BE2C (cell line): ENCODE results near the gene KDF1.

ENCODE experiments used
- DNase-seq: peaks from one replicate; pipeline ENCODE4 v3.0.0-alpha.2; 2020
- H3K27me3 ChIP-seq: fragments of 250-450 bp; sonication (Bioruptor Pico); 2 replicates; pipeline ENCODE4 v1.5.1; 2020; ENCODE audit warnings: mild to moderate bottlenecking
- H3K36me3 ChIP-seq: fragments of 250-450 bp; sonication (Bioruptor Pico); 2 replicates; pipeline ENCODE4 v1.5.1; 2020; ENCODE audit warnings: mild to moderate bottlenecking
- H3K4me1 ChIP-seq: fragments of 250-450 bp; sonication (Bioruptor Pico); 2 replicates; pipeline ENCODE4 v1.5.1; 2020
- H3K4me3 ChIP-seq: 2 replicates; pipeline ENCODE4 v1.5.1; 2011; ENCODE audit warnings: low read depth, low read length
- H3K9me3 ChIP-seq: fragments of 250-450 bp; sonication (Bioruptor Pico); 2 replicates; pipeline ENCODE4 v1.5.1; 2020
- TF ChIP-seq, protein P1 (sequence below): IDR thresholded peaks from 2 replicates; pipeline ENCODE4 v1.5.1; 2012; ENCODE audit warnings: mild to moderate bottlenecking, low read depth, low read length

Gene KDF1

DNA sequence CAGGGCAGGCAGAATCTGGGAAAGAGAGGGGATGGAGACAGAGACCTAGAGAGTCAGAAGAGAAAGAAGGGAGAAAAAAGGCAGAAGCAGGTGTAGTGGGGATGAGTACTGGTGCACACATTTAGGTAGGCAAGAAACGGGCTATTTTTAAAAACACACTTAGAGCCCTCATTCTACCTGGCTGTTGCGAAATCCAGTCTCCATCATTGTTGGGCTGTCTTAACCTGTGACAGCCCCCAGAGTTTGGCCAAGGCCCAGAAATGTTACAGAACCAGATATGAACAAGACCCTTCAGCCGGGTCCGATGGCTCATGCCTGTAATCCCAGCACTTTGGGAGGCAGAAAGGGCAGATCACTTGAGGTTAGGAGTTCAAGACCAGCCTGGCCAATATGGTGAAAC, 12.6 kb upstream of the KDF1 start:
- no peaks in the 10 kb centered on the region for H3K9me3 ChIP-seq
- no peak for DNase-seq
- H3K36me3 ChIP-seq, result no peaks in the 10 kb centered on the region
- TF ChIP-seq, protein P1, sequence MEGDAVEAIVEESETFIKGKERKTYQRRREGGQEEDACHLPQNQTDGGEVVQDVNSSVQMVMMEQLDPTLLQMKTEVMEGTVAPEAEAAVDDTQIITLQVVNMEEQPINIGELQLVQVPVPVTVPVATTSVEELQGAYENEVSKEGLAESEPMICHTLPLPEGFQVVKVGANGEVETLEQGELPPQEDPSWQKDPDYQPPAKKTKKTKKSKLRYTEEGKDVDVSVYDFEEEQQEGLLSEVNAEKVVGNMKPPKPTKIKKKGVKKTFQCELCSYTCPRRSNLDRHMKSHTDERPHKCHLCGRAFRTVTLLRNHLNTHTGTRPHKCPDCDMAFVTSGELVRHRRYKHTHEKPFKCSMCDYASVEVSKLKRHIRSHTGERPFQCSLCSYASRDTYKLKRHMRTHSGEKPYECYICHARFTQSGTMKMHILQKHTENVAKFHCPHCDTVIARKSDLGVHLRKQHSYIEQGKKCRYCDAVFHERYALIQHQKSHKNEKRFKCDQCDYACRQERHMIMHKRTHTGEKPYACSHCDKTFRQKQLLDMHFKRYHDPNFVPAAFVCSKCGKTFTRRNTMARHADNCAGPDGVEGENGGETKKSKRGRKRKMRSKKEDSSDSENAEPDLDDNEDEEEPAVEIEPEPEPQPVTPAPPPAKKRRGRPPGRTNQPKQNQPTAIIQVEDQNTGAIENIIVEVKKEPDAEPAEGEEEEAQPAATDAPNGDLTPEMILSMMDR, result no peak
- no peaks in the 10 kb centered on the region for H3K4me1 ChIP-seq
- no peaks in the 10 kb centered on the region for H3K27me3 ChIP-seq
- H3K4me3 ChIP-seq, result no peak overlapping the region

DNA sequence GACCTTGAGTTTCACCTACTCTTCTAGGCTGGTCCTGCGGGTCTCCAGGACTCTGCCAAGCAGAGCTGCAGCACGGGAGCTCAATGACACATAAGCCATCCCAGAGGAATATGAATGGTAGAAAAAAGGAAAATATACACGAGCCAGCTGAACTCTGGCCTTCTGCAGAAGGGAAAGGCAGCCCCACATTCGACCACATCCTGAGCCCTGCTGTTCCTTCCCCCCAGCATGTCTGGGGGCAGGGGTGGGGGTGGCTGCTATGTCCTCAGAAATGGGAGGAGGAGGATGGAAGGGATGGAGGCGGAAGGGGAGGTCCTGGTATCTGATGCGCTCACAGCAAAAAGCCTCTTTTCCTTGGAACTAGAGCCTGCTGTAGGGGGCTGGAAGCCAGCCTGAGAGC, 12.1 kb upstream of the KDF1 start:
- DNase-seq, result no peak
- TF ChIP-seq, protein P1, result no peak
- no peaks in the 10 kb centered on the region for H3K4me1 ChIP-seq
- no peaks in the 10 kb centered on the region for H3K27me3 ChIP-seq
- H3K36me3 ChIP-seq, result no peaks in the 10 kb centered on the region
- no peak overlapping the region for H3K4me3 ChIP-seq
- no peaks in the 10 kb centered on the region for H3K9me3 ChIP-seq

DNA sequence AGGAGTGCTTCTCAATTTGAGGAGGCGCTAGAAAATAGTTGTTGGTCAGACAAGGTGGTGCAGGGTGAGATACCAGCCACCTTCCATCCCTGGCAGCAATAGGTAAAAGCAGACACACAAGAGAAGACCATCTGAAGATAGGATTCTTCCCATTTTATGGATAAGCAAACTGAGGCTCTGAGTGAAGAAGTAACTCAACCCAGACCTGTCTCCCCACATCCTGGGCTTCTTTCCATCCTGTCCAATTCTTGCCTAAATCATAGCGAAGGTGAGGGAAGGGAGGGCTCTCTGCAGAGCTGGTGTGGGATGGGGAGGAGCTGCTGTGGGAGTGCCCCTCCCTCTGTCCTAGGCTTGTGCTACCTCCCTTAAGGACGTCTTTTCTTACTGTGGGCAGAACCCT, 11.3 kb upstream of the KDF1 start:
- Histone ChIP-seq H3K9me3 (no peaks in the 10 kb centered on the region), H3K4me3 (no peak overlapping the region), H3K27me3 (no peaks in the 10 kb centered on the region), H3K4me1 (no peaks in the 10 kb centered on the region), H3K36me3 (no peaks in the 10 kb centered on the region)
- DNase-seq, result no peak
- TF ChIP-seq, protein P1, result no peak

DNA sequence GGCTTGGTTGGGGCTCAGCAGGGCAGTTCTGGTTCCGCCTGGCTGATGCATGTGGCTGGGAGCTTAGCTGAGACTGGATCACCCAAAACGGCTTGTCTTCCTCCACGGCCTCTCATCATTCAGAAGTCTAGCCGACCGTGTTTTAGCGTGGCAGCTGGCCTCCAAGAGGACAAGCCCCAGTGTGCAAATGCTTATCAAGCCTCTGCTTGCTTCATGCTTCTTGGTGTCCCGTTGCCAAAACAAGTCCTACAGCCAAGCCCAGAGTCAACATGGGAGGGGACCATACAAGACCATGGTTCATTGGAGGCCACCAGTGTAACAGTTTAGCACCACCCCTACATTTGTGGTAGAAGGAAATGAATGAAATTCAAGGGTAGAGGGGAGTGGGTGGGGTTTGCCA, 10.5 kb upstream of the KDF1 start:
- TF ChIP-seq, protein P1, result no peak
- Histone ChIP-seq H3K36me3 (no peaks in the 10 kb centered on the region), H3K9me3 (no peaks in the 10 kb centered on the region), H3K27me3 (no peaks in the 10 kb centered on the region), H3K4me3 (no peak overlapping the region), H3K4me1 (no peaks in the 10 kb centered on the region)
- no peak for DNase-seq

DNA sequence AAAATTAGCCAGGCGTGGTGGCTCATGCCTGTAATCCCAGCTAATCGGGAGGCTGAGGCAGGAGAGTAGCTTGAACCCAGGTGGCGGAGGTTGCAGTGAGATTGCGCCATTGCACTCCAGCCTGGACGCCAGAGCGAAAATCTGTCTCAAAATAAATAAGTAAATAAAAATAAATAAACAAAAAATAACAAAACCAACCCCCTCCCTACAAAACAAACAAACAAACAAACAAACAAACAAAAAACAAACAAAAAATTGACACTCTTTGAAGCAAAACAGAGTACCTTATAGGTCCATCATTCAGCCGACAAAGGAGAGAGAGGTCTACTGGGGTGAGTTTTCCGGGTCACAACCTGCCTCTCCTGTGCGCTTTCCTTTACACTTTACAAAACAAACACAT, 5.4 kb upstream of the KDF1 start:
- DNase-seq, result no peak
- Histone ChIP-seq H3K4me1 (no peaks in the 10 kb centered on the region), H3K36me3 (no peaks in the 10 kb centered on the region), H3K9me3 (no peaks in the 10 kb centered on the region), H3K27me3 (peaks cover 8% of the 10 kb centered on the region), H3K4me3 (no peak overlapping the region)
- TF ChIP-seq, protein P1, result no peak

DNA sequence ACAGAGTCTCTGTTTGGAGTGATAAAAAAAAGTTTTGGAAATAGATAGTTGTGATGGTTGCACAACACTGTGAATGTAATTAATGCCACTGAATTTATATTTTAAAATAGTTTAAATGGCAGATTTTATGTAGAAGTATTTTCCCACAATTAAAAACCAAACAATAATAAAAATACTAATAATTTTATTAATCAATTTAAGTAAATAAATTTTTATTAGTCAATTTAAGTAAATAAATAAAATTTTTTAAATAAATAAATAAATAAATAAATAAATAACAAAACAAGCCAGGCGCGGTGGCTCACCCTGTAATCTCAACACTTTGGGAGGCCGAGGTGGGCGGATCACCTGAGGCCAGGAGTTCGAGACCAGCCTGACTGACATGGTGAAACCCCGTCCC, 4.9 kb upstream of the KDF1 start:
- Histone ChIP-seq H3K4me1 (no peaks in the 10 kb centered on the region), H3K27me3 (peaks cover 12% of the 10 kb centered on the region), H3K4me3 (no peak overlapping the region), H3K36me3 (no peaks in the 10 kb centered on the region), H3K9me3 (no peaks in the 10 kb centered on the region)
- TF ChIP-seq, protein P1, result no peak
- DNase-seq, result no peak
